Loucy (cell line): ENCODE data around the gene ZFYVE28.

Experiments
- H2AFZ ChIP-seq: fragments of 200-600 bp; sonication (generic); 2 replicates; pipeline ENCODE4 v1.6.0; 2016; ENCODE audit warnings: antibody characterized with exemption, mild to moderate bottlenecking, low read length, moderate library complexity
- H3F3A ChIP-seq: fragments of 200-600 bp; 2 replicates; pipeline ENCODE4 v1.6.0; 2016; ENCODE audit warnings: antibody characterized with exemption, low read depth, mild to moderate bottlenecking
- H3K27me3 ChIP-seq: fragments of 200-600 bp; sonication (generic); 2 replicates; pipeline ENCODE4 v1.6.1; 2014; ENCODE audit warnings: low read length, mild to moderate bottlenecking; ENCODE audit not compliant: insufficient read depth, poor library complexity, severe bottlenecking
- H3K36me3 ChIP-seq: fragments of 200-600 bp; sonication (generic); 2 replicates; pipeline ENCODE4 v1.6.1; 2016; ENCODE audit warnings: low read length; ENCODE audit not compliant: insufficient read depth
- H3K4me1 ChIP-seq: fragments of 200-600 bp; sonication (generic); 2 replicates; pipeline ENCODE4 v1.5.1; 2014; ENCODE audit warnings: low read length, mild to moderate bottlenecking; ENCODE audit not compliant: insufficient read depth, poor library complexity, severe bottlenecking
- H3K4me2 ChIP-seq: fragments of 200-600 bp; sonication (generic); 2 replicates; pipeline ENCODE4 v1.6.0; 2014; ENCODE audit warnings: antibody characterized with exemption, low read length, low read depth, mild to moderate bottlenecking; ENCODE audit not compliant: poor library complexity, severe bottlenecking
- H3K4me3 ChIP-seq: fragments of 200-600 bp; sonication (generic); 2 replicates; pipeline ENCODE4 v1.5.1; 2014; ENCODE audit warnings: low read length, mild to moderate bottlenecking, mixed read lengths; ENCODE audit not compliant: poor library complexity, severe bottlenecking
- H3K79me2 ChIP-seq: fragments of 200-600 bp; sonication (generic); 2 replicates; pipeline ENCODE4 v1.6.1; 2014; ENCODE audit warnings: low read length; ENCODE audit not compliant: insufficient read depth
- H3K9ac ChIP-seq: fragments of 200-600 bp; sonication (generic); 2 replicates; pipeline ENCODE4 v1.6.0; 2014; ENCODE audit warnings: mild to moderate bottlenecking, low read depth, low read length, moderate library complexity; ENCODE audit not compliant: poor library complexity, severe bottlenecking
- H3K9me2 ChIP-seq: fragments of 200-600 bp; sonication (generic); replicated peaks from 2 replicates; pipeline ENCODE4 v1.6.1; 2016; ENCODE audit warnings: low read depth, low read length, mixed read lengths
- H3K9me3 ChIP-seq: fragments of 200-600 bp; sonication (generic); 2 replicates; pipeline ENCODE4 v1.6.1; 2014; ENCODE audit warnings: mild to moderate bottlenecking, antibody characterized with exemption, low read length, low read depth; ENCODE audit not compliant: insufficient read depth
- H4K20me1 ChIP-seq: fragments of 200-600 bp; sonication (generic); 2 replicates; pipeline ENCODE4 v1.6.0; 2014; ENCODE audit warnings: antibody characterized with exemption, low read length, mild to moderate bottlenecking; ENCODE audit not compliant: insufficient read depth, poor library complexity, severe bottlenecking
- CTCF ChIP-seq: fragments of 200-600 bp; sonication (generic); conservative IDR thresholded peaks from 2 replicates; pipeline ENCODE4 v1.5.1; 2014; ENCODE audit warnings: mild to moderate bottlenecking, antibody characterized with exemption, low read length
- EZH2phosphoT487 ChIP-seq: fragments of 200-600 bp; IDR thresholded peaks from 2 replicates; pipeline ENCODE4 v1.6.1; 2018; ENCODE audit warnings: antibody characterized with exemption, mild to moderate bottlenecking, moderate library complexity, borderline replicate concordance

Gene ZFYVE28

GRCh38 chr4:2259541-2260343, 158.7 kb downstream of the ZFYVE28 start:
- Histone ChIP-seq H3K9ac (peak overlapping the region; percentile 79), H3K9me2 (no peaks in the 10 kb centered on the region), H3K79me2 (peaks cover 58% of the 10 kb centered on the region), H3K27me3 (no peaks in the 10 kb centered on the region), H3K9me3 (no peaks in the 10 kb centered on the region), H2AFZ (no peak overlapping the region), H4K20me1 (peaks cover 50% of the 10 kb centered on the region), H3K4me2 (peak overlapping the region; percentile 87), H3K36me3 (peaks cover 8% of the 10 kb centered on the region; the same call in 1 of the 2 replicates), H3F3A (no peaks in the 10 kb centered on the region), H3K4me3 (peak overlapping the region; percentile 92), H3K4me1 (peaks cover 22% of the 10 kb centered on the region)
- no peak for TF ChIP-seq CTCF

- no peaks in the 10 kb centered on the region for H3F3A ChIP-seq
- peaks cover 56% of the 10 kb centered on the region for H4K20me1 ChIP-seq
- no peaks in the 10 kb centered on the region for H3K9me2 ChIP-seq
- peak overlapping the region; percentile 87 for H3K4me2 ChIP-seq
- peak overlapping the region; percentile 79 for H3K9ac ChIP-seq
- H2AFZ ChIP-seq = no peak overlapping the region
- H3K36me3 ChIP-seq = peaks cover 11% of the 10 kb centered on the region; the same call in 1 of the 2 replicates
- TF ChIP-seq CTCF (no peak), EZH2phosphoT487 (no peak)
- no peaks in the 10 kb centered on the region for H3K9me3 ChIP-seq
- no peaks in the 10 kb centered on the region for H3K27me3 ChIP-seq
- peaks cover 22% of the 10 kb centered on the region for H3K4me1 ChIP-seq
- H3K79me2 ChIP-seq = peaks cover 58% of the 10 kb centered on the region
- peak overlapping the region; percentile 92 for H3K4me3 ChIP-seq
These were observed 159.4 kb downstream of the ZFYVE28 start for GRCh38 chr4:2259036-2259540.

GRCh38 chr4:2258091-2259035, 160.1 kb downstream of the ZFYVE28 start:
- peak overlapping the region; percentile 92 for H3K4me3 ChIP-seq
- peaks cover 56% of the 10 kb centered on the region for H4K20me1 ChIP-seq
- H2AFZ ChIP-seq = no peak overlapping the region
- H3K79me2 ChIP-seq = peaks cover 58% of the 10 kb centered on the region
- peak overlapping the region; percentile 79 for H3K9ac ChIP-seq
- no peaks in the 10 kb centered on the region for H3K9me3 ChIP-seq
- TF ChIP-seq CTCF (no peak), EZH2phosphoT487 (no peak)
- H3K4me2 ChIP-seq = peak overlapping the region; percentile 87
- peaks cover 13% of the 10 kb centered on the region; the same call in 1 of the 2 replicates for H3K36me3 ChIP-seq
- no peaks in the 10 kb centered on the region for H3K9me2 ChIP-seq
- no peaks in the 10 kb centered on the region for H3F3A ChIP-seq
- no peaks in the 10 kb centered on the region for H3K27me3 ChIP-seq
- H3K4me1 ChIP-seq = peaks cover 17% of the 10 kb centered on the region
